GM23338 (cell line): ENCODE measurements around the gene PSORS1C2. TPM values are rescaled to one million over a fixed set of nuclear protein-coding genes. Genes with fewer than 3 reads are reported as not detected.

Experiments
- ATAC-seq: fragments of 200-7000 bp; cut with Tn5 transposase; 3 replicates; pipeline ENCODE4 v1.9.1; 2020
- DNase-seq: peaks from one replicate; pipeline ENCODE4 v3.0.0-alpha.2; 2015; ENCODE audit warnings: low spot score
- H2AFZ ChIP-seq: fragments of 200-600 bp; sonication (generic); 2 replicates; pipeline ENCODE4 v1.8.0; 2016; ENCODE audit warnings: antibody characterized with exemption, mild to moderate bottlenecking, moderate library complexity
- H3F3A ChIP-seq: fragments of 200-600 bp; sonication (generic); replicated peaks from 2 replicates; pipeline ENCODE4 v1.8.0; 2017; ENCODE audit warnings: antibody characterized with exemption, mixed run types, low read depth
- H3K27ac ChIP-seq: fragments of 200-600 bp; sonication (generic); 2 replicates; pipeline ENCODE4 v1.6.1; 2016; ENCODE audit warnings: low read depth
- H3K27me3 ChIP-seq: fragments of 200-600 bp; sonication (generic); 2 replicates; pipeline ENCODE4 v1.8.0; 2016; ENCODE audit warnings: mild to moderate bottlenecking, mixed run types, moderate library complexity; ENCODE audit not compliant: insufficient read depth
- H3K36me3 ChIP-seq: fragments of 200-600 bp; sonication (generic); 2 replicates; pipeline ENCODE4 v1.8.0; 2016; ENCODE audit warnings: mild to moderate bottlenecking; ENCODE audit not compliant: insufficient read depth
- H3K4me1 ChIP-seq: fragments of 200-600 bp; sonication (generic); 2 replicates; pipeline ENCODE4 v1.8.0; 2016; ENCODE audit warnings: mild to moderate bottlenecking, moderate library complexity; ENCODE audit not compliant: insufficient read depth
- H3K4me2 ChIP-seq: fragments of 200-600 bp; sonication (generic); 2 replicates; pipeline ENCODE4 v1.7.1; 2017; ENCODE audit warnings: mixed run types
- H3K4me3 ChIP-seq: fragments of 200-600 bp; sonication (generic); 2 replicates; pipeline ENCODE4 v1.6.1; 2016; ENCODE audit warnings: mixed run types
- H3K79me2 ChIP-seq: fragments of 200-600 bp; sonication (generic); replicated peaks from 2 replicates; pipeline ENCODE4 v1.8.0; 2017; ENCODE audit warnings: mild to moderate bottlenecking; ENCODE audit not compliant: insufficient read depth
- H3K9me2 ChIP-seq: fragments of 200-600 bp; sonication (generic); 2 replicates; pipeline ENCODE4 v1.8.0; 2017; ENCODE audit not compliant: insufficient read depth
- H4K20me1 ChIP-seq: fragments of 200-600 bp; sonication (generic); replicated peaks from 2 replicates; pipeline ENCODE4 v1.8.0; 2017; ENCODE audit warnings: mild to moderate bottlenecking; ENCODE audit not compliant: insufficient read depth
- H3K27ac Mint-ChIP-seq: 2 replicates; pipeline ENCODE4 v1.8.0; 2020; ENCODE audit warnings: inconsistent platforms, mild to moderate bottlenecking, moderate library complexity, mixed read lengths
- H3K27me3 Mint-ChIP-seq: 3 replicates; pipeline ENCODE4 v1.8.0; 2022; ENCODE audit warnings: low read depth, mild to moderate bottlenecking, moderate library complexity, mixed read lengths, inconsistent platforms; ENCODE audit not compliant: insufficient read depth, poor library complexity
- H3K36me3 Mint-ChIP-seq: 3 replicates; pipeline ENCODE4 v1.8.0; 2021; ENCODE audit warnings: low read depth, mild to moderate bottlenecking, inconsistent platforms, moderate library complexity, mixed read lengths
- H3K4me1 Mint-ChIP-seq: 3 replicates; pipeline ENCODE4 v1.8.0; 2020; ENCODE audit warnings: mild to moderate bottlenecking, inconsistent platforms, mixed read lengths
- H3K4me3 Mint-ChIP-seq: 3 replicates; pipeline ENCODE4 v1.8.0; 2021; ENCODE audit warnings: moderate library complexity, mild to moderate bottlenecking, inconsistent platforms, mixed read lengths
- H3K9me3 Mint-ChIP-seq: 3 replicates; pipeline ENCODE4 v1.8.0; 2020; ENCODE audit warnings: moderate library complexity, mild to moderate bottlenecking, inconsistent platforms, mixed read lengths
- CREB1 ChIP-seq: fragments of 250-450 bp; sonication (Bioruptor Pico); IDR thresholded peaks from 2 replicates; pipeline ENCODE4 v1.5.0; 2020; ENCODE audit warnings: low read depth, mild to moderate bottlenecking, moderate library complexity
- ETS1 ChIP-seq: IDR thresholded peaks from 2 replicates; pipeline ENCODE4 v1.6.1; 2016; ENCODE audit warnings: antibody characterized with exemption
- EZH2 ChIP-seq: fragments of 200-600 bp; sonication (generic); IDR thresholded peaks from one replicate; pipeline ENCODE4 v1.8.0; 2017; ENCODE audit warnings: antibody characterized with exemption, mild to moderate bottlenecking, low read depth; ENCODE audit not compliant: unreplicated experiment
- EZH2phosphoT487 ChIP-seq: fragments of 200-600 bp; sonication (generic); IDR thresholded peaks from one replicate; pipeline ENCODE4 v1.8.1; 2018; ENCODE audit warnings: antibody characterized with exemption; ENCODE audit not compliant: unreplicated experiment
- JUNB ChIP-seq: IDR thresholded peaks from one replicate; pipeline ENCODE4 v1.6.1; 2016; ENCODE audit warnings: antibody characterized with exemption; ENCODE audit not compliant: unreplicated experiment
- NANOG ChIP-seq: IDR thresholded peaks from 2 replicates; pipeline ENCODE4 v1.6.1; 2016; ENCODE audit warnings: antibody characterized with exemption, borderline replicate concordance
- POLR2AphosphoS5 ChIP-seq: IDR thresholded peaks from 2 replicates; pipeline ENCODE4 v1.6.1; 2016; ENCODE audit warnings: antibody characterized with exemption, low read depth
- STAT1 ChIP-seq: IDR thresholded peaks from one replicate; pipeline ENCODE4 v1.6.1; 2016; ENCODE audit warnings: antibody characterized with exemption; ENCODE audit not compliant: unreplicated experiment
- ZNF114 ChIP-seq: fragments of 250-450 bp; sonication (Bioruptor Pico); IDR thresholded peaks from 2 replicates; pipeline ENCODE4 v1.5.0; 2020; ENCODE audit warnings: mild to moderate bottlenecking, moderate library complexity
- ZNF331 ChIP-seq: fragments of 250-450 bp; sonication (Bioruptor Pico); IDR thresholded peaks from 2 replicates; pipeline ENCODE4 v1.5.0; 2020; ENCODE audit warnings: low read depth, mild to moderate bottlenecking, moderate library complexity
- ZNF462 ChIP-seq: fragments of 250-450 bp; sonication (Bioruptor Pico); IDR thresholded peaks from 2 replicates; pipeline ENCODE4 v1.5.0; 2020; ENCODE audit warnings: mild to moderate bottlenecking, moderate library complexity
- polyA plus RNA-seq: library from polyadenylated mRNA; unstranded; fragments of >200 nt; fragmentation: Nextera tagmentation; extraction: Ambion mirVana; gene quantifications from 2 replicates; pipeline ENCODE4 v1.2.1, GENCODE V29; 2016
- total RNA-seq: library from RNA; depleted of rRNA; stranded (reverse); fragments of >200 nt; shearing (Covaris generic); gene quantifications from 2 replicates; pipeline ENCODE4 v1.2.3, GENCODE V29; 2014
- TF ChIP-seq, protein P1 (sequence below): IDR thresholded peaks from one replicate; pipeline ENCODE4 v1.6.1; 2018; ENCODE audit warnings: antibody characterized with exemption; ENCODE audit not compliant: unreplicated experiment
- TF ChIP-seq, protein P2 (sequence below), 2 experiments: fragments of 200-600 bp in 1 of 2; sonication (generic) in 1 of 2; conservative IDR thresholded peaks; 2 replicates each; pipeline versions ENCODE4 v1.5.1 to v1.6.1; 2016 to 2017; ENCODE audit warnings: antibody characterized with exemption in 2 of 2, low read depth in 2 of 2, mild to moderate bottlenecking in 2 of 2, moderate library complexity in 1 of 2

Gene PSORS1C2
- total and polyA plus RNA-seq, 2 experiments from 2014 or later = 0.47 TPM; not detected in 1

DNA sequence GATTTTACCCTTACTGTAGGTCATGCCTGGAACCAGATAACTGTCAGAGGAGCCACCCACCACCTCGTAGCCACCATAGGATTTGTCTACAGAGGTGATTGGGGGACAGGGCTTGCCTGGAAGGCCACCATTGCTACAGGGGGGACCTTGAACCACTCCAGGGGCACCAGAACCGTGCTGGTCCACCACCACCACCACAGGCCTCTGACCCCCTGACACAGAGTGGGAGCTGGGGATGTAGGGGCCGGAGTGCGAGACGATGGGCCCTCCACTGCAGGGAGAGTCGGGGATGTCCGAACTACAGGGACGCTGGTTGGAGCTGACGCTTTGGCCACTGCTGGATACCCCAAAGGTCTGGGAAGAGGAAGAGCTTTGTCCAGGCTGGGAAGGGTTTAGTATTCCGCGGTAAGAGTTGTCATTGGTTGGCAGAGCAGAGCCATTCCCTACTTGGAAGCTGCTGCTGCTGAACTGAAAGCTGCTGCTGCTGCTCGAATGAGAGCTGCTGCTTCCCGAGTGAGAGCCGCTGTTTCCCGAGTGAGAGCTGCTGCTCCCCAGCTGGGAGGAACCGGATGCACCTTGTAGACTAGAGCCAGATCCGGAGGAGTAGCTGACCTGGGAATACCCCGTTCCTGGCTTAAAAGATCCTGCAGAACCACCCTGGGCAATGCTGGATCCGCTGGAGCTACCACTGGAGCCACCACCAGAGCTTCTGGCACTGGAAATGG, 22.0 kb downstream of the PSORS1C2 start:
- no peaks in the 10 kb centered on the region; the same call in 2 of the 3 replicates for H3K9me3 Mint-ChIP-seq
- Histone ChIP-seq H3K27ac (no peak overlapping the region), H2AFZ (no peak overlapping the region), H3K79me2 (no peaks in the 10 kb centered on the region), H4K20me1 (no peaks in the 10 kb centered on the region), H3F3A (no peaks in the 10 kb centered on the region), H3K4me3 (no peak overlapping the region), H3K4me1 (peaks cover 6% of the 10 kb centered on the region; the same call in 1 of the 2 replicates), H3K9me2 (peaks cover 7% of the 10 kb centered on the region; the same call in 1 of the 2 replicates), H3K36me3 (no peaks in the 10 kb centered on the region), H3K4me2 (no peak overlapping the region), H3K27me3 (no peaks in the 10 kb centered on the region)
- DNase-seq = no peak
- no peaks in the 10 kb centered on the region; the same call in 2 of the 3 replicates for H3K36me3 Mint-ChIP-seq
- H3K4me1 Mint-ChIP-seq = peaks cover 21% of the 10 kb centered on the region
- no peak for ATAC-seq
- no peak overlapping the region for H3K4me3 Mint-ChIP-seq
- TF ChIP-seq ETS1 = no peak
- TF ChIP-seq, protein P1, sequence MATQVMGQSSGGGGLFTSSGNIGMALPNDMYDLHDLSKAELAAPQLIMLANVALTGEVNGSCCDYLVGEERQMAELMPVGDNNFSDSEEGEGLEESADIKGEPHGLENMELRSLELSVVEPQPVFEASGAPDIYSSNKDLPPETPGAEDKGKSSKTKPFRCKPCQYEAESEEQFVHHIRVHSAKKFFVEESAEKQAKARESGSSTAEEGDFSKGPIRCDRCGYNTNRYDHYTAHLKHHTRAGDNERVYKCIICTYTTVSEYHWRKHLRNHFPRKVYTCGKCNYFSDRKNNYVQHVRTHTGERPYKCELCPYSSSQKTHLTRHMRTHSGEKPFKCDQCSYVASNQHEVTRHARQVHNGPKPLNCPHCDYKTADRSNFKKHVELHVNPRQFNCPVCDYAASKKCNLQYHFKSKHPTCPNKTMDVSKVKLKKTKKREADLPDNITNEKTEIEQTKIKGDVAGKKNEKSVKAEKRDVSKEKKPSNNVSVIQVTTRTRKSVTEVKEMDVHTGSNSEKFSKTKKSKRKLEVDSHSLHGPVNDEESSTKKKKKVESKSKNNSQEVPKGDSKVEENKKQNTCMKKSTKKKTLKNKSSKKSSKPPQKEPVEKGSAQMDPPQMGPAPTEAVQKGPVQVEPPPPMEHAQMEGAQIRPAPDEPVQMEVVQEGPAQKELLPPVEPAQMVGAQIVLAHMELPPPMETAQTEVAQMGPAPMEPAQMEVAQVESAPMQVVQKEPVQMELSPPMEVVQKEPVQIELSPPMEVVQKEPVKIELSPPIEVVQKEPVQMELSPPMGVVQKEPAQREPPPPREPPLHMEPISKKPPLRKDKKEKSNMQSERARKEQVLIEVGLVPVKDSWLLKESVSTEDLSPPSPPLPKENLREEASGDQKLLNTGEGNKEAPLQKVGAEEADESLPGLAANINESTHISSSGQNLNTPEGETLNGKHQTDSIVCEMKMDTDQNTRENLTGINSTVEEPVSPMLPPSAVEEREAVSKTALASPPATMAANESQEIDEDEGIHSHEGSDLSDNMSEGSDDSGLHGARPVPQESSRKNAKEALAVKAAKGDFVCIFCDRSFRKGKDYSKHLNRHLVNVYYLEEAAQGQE = no peak
- TF ChIP-seq EZH2phosphoT487 = no peak
- no peak for TF ChIP-seq STAT1
- TF ChIP-seq ZNF462 (CRISPR knock-in tag) = no peak
- no peak for TF ChIP-seq ZNF114 (CRISPR knock-in tag)
- no peak for TF ChIP-seq NANOG
- TF ChIP-seq POLR2AphosphoS5 = no peak
- no peak for TF ChIP-seq EZH2
- no peak for TF ChIP-seq ZNF331 (CRISPR knock-in tag)
- no peak for TF ChIP-seq JUNB
- TF ChIP-seq, protein P2, sequence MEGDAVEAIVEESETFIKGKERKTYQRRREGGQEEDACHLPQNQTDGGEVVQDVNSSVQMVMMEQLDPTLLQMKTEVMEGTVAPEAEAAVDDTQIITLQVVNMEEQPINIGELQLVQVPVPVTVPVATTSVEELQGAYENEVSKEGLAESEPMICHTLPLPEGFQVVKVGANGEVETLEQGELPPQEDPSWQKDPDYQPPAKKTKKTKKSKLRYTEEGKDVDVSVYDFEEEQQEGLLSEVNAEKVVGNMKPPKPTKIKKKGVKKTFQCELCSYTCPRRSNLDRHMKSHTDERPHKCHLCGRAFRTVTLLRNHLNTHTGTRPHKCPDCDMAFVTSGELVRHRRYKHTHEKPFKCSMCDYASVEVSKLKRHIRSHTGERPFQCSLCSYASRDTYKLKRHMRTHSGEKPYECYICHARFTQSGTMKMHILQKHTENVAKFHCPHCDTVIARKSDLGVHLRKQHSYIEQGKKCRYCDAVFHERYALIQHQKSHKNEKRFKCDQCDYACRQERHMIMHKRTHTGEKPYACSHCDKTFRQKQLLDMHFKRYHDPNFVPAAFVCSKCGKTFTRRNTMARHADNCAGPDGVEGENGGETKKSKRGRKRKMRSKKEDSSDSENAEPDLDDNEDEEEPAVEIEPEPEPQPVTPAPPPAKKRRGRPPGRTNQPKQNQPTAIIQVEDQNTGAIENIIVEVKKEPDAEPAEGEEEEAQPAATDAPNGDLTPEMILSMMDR (conservative IDR thresholded peaks at IDR 0.05; ENCODE audit: low read depth in 2 of 2) = no peak
- no peak for TF ChIP-seq CREB1
- H3K27me3 Mint-ChIP-seq = peaks cover 11% of the 10 kb centered on the region
- H3K27ac Mint-ChIP-seq = no peak overlapping the region
